ENCODE data around the gene NCKAP5.
"Not testable (repeated sequence)": the region's sequence is repeated elsewhere in the genome, so short reads cannot be mapped to it uniquely, and the experiment has no call there.

Gene NCKAP5

DNA sequence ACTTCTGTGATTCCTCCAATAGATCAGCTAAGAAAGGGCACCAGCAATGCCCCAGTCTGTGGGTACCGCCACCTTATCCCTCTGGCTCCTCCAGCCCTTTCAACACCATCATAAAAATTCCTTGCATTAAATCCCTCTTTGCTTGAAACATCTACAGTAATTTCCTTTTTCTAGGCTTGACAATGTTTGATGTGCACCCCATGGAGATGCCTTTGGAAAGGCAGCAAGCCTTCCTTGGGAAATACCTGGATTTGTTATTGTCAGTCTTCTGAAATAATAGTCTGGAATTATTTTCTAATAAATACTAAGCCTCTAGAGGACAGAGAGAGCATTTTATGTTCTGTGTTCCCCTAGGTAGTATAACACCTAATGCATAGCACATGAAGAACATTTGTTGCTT lies 46.1 kb downstream of the NCKAP5 start:
- no peak for DNase-seq (ENCODE audit: low read depth)

DNA sequence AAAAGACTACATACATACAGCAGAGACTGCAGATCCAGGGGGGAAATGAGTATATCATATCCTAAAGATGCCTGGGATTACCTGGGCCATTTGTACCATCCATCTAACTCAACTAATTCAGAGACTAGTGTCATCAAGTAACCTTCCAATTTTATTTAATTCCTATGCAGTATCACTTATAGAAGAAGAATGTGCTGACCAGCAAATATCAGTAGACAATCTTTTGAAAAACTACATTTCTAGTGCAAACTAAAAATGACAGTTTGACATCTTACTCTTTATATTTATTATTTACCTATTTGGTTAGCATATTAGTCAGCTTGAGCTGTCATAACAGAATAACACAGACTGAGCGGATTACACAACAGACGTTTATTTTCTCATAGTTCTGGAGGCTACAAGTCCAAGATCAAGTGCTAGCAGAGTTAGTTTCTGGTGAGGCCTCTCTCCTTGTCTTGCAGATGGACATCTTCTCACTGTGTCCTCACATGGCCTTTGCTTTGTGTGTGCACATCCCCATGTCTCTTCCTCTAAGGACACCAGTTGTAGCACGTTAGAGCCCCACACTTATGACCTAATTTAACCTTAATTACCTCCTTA lies 47.0 kb downstream of the NCKAP5 start:
- no peak for DNase-seq (ENCODE audit: low read depth)

DNA sequence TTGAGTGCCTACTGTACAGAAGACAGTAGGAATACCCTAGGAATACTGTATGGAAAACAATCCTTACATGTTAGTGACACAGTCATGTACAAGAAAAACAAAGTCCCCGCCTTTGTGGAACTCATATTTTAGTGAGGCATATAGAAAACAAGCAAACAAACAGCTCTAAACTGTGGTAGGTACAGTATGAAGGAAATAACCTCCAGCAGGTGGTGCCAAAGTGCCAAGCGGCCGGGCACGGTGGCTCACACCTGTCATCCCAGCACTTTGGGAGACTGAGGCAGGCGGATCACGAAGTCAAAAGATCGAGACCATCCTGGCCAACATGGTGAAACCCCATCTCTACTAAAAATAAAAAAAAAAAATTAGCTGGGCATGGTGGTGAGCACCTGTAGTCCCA lies 48.6 kb downstream of the NCKAP5 start:
- DNase-seq (ENCODE audit: low read depth): not testable (repeated sequence)

DNA sequence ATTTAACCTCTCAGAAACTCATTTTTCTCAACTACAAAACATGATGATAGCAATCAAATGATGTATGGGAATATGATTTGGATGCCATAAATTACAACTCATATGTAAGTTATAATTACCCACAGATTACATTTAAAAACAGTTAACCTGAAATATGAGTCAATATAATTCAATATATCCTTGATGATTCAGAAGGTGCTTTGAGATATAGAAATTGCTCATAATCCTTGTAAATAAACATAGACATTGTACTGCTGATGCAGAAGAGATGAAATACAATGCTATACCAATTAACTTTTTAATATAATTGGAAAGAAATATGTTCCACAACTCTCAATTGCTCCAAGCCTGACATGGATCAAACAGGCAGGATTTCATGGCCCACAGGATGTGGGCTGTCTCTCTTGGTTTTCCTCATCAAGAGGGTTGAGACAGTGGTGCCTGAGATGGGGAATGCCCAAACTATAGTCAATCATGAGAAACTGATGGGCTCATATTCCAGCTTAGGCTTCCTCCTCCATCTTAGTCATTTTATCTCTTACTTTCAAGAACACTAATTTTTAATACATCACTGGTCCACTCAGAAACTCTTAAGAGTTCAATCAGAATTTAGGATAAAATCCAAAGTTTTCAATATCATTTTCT lies 49.4 kb downstream of the NCKAP5 start:
- DNase-seq (ENCODE audit: low read depth): no peak

DNA sequence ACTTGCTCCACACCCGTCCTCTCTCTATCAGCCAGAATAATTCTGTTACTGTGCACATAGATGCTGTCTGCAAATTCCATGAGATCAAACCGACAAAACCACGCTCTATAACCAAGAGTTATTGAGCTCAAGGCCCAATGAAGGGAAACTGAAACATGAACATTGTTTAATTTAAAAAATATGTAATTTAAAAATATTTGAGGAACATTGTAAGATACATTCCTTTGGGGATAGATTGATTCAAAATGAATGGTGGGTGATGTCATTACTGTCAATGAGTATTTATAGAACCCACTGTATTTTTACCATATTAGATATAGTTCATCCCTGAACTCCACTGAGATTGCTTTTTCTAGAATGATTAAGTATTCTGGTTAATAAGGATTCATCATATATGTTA lies 50.4 kb downstream of the NCKAP5 start:
- no peak for DNase-seq (ENCODE audit: low read depth)

DNA sequence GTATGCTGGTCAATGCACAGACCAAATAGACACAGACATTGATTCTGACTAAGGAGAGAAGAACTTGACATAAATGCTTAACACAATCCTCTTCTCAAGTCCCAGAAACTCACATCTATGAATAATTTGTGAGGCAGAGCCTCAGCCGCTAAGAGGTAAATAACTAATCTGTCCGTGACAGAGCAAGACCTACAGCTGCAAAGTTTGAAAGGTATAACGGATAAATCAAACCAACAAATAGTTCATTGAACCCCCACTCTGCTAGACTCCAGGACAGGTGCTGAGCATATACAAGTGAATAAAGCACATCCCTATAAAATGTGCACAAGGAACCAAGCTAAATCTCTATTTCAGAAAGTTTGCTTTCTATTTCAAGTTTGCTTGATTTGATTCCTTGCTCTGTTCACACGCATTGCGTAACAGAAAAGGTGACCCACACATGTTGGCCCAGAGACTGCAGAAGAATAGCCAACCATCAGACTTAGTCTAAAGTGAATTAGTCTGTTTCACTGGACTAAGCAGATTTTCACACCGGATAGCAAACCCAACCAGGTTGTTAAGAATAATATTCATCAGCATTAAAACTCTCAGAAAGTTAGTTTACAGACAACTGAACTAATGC lies 51.7 kb downstream of the NCKAP5 start:
- DNase-seq (ENCODE audit: low read depth): no peak

DNA sequence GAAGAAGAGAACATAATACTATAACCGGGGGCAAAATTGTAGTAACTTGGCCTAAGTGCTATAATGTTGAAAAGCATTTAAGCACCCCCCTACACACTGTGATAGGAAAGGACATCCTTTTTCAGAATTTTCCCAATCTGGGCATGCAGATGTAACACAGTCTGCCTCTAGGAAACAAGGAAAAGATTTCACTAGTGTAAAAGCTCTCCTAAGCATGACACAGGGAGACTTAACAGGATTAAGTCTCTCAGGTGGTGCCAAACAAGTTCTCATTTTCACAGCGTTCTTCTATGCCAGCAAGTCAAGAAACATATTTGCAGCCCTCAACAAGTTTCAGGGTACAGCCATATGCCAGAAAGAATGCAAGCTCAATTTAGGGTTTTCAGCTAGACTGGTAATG lies 53.0 kb downstream of the NCKAP5 start:
- no peak for DNase-seq (ENCODE audit: low read depth)

DNA sequence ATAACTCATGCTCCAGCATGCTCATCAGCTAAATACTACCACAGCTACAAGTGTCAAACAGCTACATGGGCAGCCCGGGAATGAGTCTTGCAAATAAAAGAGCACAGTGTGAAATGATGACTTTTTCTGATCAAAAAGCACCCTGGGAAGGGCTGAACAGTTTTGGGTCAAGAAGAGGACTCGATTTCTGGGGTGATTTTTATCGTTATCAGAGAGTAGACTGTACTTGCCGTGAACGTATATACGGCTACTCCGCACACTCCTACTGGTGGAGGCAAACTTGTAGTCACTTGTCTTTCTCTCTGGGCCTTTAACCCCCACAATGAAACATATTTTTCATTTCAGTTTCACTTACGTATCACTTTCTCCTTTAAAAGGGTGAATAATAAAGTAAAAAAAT lies 54.4 kb downstream of the NCKAP5 start:
- DNase-seq (ENCODE audit: low read depth): no peak

DNA sequence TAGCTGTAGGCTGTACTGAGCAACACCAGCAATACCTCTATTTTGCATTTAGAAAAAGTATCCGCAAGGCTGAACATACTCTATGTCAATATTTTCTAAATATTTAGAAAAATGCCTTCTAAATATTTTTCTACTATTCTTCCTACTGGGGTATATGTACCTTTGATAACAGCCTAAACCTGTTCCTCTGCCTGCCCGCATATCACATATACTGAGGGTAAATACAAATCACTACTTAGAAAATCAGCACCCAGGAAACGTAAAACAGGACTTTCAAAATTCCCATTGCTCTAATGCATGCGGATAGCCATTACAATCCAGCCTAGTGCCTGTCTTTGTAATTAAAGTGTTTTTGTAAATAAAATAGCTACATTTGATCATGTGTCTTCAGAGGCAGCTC lies 56.1 kb downstream of the NCKAP5 start:
- no peak for DNase-seq (ENCODE audit: low read depth)

DNA sequence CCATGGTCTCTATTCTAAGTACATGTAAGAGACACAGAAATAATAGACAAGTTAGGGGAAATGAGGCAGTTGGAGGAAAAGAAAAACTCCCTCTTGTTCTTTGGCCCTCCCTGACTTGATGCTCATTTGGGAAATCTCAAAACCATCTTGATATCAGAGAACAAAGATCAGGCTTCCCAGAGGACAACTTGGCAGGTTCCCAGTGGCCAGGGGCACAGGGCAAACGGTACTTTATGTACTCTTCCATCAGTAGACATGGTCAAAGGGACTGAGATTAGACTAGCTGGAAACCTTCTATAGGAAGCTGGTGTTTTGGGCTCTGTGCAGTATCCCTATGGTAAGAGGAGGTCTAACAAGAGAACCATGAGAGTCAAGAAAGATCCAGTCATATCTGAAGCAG lies 56.6 kb downstream of the NCKAP5 start:
- no peak for DNase-seq (ENCODE audit: low read depth)

DNA sequence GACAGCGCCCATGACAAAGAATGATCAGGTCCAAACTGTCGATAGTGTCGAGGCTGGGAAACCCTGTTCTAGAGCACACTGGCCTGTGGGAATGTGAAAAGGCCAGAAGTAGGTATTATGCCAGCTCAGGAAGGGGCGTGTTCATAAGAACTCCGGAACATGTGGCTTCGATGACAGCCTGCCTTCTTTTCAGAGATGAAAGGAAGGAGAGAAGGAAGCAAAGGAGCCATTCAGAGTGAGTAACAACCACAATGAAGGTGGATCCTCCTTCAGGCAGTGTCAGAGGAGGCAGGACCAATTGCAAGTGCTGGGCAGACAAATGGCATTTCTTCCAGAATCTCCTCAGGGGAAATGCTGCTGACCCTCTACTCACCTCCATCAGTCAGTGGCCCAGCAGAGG lies 58.5 kb downstream of the NCKAP5 start:
- no peak for DNase-seq (ENCODE audit: low read depth)

DNA sequence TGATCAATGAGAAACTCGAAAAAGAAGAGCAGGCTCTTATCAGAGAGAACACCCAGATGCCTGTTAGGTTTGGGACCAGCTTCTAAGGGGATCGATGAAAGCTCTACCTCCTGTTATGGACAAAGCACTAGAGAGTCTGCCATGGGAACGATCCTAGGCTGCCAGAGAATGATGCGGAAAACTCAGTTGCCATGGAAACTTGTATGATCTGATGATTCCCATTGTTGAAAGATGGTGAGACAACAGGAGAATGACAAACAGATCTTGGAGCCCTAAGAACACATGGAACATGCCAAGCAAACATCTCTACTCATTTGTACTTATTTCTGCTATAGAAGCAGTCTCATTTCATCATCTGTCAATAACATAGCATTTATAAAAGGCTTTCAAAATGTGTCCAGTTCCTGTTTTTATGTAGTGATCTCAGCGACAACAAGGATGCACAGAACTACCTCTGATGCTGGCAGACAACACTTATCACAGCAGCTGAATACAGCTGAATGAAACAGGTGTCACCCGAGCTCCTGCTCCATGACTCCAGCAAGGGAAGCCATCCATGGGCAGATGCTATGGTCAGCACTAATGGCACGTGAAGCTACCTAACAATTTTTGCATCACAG lies 59.6 kb downstream of the NCKAP5 start:
- DNase-seq (ENCODE audit: low read depth): no peak

DNA sequence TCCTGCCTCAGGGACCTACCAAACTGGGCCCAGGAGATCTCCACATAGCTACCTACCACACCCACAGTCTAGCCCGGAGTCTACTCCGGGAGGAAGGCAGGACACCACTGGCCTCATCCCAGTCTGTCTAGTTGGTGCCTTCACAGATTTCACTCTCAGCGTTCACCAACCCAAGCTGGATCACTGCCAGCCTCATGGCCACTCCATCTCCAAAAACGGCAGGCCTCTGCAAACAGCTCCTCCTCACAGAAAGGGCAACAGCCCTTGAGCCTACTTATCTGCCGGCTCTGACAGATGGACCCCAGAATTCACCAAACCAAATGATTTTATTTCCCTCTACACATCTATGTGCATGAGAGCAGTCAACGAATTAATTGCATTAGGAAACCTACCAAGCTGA lies 61.3 kb downstream of the NCKAP5 start:
- no peak for DNase-seq (ENCODE audit: low read depth)

DNA sequence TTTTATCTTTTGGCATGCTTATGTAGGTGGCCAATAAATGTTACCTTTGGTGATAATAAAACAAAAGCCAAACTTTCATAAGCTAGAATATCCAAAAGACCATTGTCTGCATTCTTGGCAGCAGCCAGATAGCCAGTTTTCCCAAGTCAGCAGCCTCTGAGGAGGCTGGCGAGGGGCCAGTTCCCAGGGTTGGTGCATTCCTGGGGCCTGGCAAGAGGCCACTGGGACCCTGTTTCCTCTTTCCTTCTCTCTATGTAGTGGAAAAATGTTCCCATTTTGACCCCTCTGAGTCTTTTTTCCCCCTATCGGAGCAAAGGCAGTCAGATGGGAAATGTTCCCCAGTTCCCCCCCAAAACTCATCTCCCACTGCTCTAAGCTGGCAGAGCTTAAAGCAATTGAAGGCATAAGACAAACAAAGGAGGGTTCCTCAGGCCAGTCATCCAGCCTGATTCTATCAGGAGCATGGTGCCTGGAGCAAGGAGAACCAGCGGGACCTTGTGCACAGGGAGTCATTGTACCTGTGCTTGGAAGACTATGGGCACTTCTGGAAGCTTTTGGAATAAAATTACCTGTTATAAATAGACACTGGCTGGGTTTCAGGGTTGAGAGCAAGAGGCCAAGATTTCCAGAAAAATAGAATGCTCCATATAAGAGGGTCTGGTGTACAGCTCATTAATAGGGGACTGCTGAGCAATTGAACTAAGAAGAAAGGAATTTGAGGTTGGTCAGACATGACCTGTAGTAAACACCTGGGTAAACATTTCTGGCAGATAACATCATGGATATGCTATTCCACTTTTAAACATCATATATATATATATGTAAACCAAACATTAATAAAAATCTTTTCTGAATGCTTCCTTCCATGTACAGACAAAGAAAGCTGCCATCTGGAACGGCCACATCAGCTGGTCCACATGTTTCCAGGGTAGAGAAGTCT lies 63.4 kb downstream of the NCKAP5 start:
- no peak for DNase-seq (ENCODE audit: low read depth)

DNA sequence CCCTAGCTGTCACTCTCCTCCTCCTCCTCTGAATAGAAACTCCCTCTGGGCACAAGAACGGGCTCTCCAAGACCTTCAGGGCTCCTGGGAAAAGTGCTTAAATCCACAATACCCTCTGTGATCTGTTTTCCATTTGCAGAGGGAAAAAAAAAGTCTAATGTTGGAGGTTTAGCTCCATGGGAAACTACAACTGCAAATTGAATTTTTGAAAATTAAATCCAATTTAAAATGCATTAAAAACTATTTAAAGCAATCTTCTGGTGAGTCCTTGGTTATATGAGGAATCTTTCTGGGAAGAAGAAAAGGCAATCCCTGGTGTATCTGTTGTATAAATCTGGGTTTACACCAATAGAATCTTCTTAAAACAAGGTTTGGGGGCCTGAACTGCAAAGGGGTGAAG lies 64.3 kb downstream of the NCKAP5 start:
- DNase-seq (ENCODE audit: low read depth): no peak

DNA sequence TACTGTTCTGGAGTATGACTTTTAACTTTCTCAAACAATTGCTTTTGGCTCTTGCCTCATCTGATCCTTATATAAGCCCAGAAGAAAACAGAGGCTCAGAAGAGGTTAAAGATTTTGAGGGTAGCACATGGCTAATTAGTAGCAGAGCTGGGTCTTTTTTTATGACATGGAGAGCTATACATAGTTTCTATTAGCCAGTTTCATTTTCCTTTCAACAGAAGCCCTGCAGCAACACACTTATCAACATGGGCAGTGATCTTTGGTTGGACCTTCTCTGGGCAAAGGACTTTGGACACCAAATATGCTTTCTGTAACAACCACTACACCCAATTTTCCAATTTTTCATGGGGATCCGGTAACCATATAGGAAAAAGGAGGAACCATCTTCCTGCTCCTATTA lies 64.9 kb downstream of the NCKAP5 start:
- DNase-seq (ENCODE audit: low read depth): no peak

DNA sequence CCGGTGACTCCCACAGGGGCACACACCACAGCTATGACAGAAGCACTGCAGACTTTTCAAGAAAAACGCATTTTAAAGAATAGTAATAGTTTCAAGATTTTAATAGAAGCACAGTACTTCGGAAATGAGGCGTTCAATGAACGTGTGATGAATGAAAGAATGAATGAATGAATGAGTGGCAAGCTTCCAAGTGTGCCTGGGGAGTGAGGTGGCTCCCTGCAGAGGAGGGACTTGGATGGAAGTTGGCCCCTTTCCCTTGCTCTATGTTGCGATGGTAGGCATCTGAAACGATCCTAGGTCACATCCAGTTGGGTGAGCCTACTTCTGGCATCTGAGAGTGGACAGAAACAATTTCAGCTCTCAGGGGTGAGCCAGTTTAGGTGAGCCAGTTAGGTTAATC lies 65.6 kb downstream of the NCKAP5 start:
- no peak for DNase-seq (ENCODE audit: low read depth)

DNA sequence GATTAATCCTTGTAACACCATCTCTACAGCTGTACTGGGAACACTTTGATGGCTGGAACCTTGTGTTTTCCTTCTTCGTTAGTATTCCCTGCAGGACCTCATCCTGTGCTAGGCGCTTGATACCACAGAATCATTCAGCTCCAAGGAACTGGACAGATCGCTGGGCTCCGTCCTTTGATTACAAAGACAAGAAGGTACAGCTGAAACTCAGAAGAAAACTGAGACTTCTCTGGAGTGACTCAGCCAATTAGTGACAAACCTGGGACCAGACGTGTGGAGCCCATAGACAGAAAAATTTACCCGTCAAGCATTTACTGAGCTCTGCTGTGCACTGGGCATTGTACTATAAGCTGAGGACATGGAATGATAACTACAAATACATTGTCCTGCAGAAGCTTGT lies 67.3 kb downstream of the NCKAP5 start:
- DNase-seq (ENCODE audit: low read depth): no peak

DNA sequence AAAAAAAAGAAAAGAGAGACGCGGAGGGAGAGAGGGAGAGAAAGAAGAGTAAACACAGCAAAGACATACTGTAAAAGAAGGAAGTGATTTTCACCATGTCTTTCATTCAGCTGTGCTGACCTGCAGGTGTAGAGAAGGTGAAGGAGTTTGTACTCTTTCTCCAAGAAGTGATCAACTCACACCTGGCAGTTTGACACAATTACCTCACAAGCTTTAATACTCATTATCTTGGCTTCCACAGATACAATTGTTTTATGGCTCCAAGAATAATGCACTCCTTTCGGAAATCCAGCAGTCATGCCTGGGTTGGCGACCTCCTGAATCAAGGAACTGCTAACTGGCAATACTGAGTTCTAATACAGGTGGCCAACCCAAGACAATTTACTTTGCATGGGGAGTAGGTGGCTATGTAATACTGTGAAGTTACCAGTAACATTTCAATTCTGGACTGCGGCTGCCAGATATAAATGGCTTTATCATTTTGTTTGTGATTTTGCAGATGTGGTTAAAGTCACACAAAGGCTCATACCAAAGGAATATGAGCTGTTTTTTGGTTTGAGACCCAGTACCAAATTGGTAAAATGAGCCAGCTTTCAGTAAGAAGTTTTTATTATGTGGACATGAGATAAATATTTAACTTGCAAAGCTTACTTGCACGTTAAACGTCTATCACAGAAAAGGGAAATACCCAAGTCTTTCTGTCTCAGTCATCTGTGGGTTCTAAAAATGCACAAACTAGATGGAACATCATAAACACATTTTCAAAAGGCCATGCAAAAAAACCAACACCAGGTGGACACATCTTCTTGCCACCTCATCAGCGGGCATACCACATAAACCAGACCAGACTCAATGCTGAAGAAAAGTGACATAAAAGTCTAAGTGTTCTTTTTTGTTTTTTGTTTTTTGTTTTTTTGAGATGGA lies 69.3 kb downstream of the NCKAP5 start:
- no peak for DNase-seq (ENCODE audit: low read depth)

DNA sequence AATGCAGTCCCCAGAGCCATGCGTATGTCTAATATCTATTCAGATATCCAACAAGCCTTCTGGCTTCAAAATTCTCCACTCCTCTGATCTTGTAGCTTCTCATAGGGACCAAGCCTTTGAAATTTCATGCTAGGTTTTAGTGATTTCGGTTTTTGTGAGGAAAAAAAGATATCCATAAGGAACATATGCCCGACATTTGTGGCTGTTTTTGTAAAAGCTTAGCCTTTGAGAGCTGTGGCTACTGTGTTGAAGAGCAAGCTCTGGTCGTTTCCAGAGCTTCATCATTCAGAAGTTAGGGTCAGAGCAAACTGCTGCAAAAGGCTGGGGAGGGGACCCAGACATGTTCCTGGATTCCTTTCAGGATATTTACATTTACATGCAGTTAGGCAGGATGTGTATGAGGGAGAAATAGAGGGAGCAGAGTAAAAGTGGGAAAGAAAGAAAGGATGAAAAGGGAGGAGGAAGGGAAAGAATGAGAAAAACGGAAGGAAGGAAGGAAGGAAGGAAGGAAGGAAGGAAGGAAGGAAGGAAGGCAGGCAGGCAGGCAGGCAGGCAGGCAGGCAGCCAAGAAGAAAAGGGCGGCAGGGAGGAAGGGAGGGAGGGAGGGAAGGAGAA lies 70.2 kb downstream of the NCKAP5 start:
- no peak for DNase-seq (ENCODE audit: low read depth)
